ENCODE results near the gene EEIG1.
A peak's percentile ranks its signal among the peaks of the same experiment; 100 is the strongest.

The EEIG1 gene

GRCh38 chr9:127946728-127947127 is 34.1 kb downstream of the EEIG1 start:
- H3K4me3 Mint-ChIP-seq: no peak overlapping the region
- ATAC-seq (no peak), DNase-seq (ENCODE audit: low spot score in 2 of 2) (no peak)
- H3K36me3 Mint-ChIP-seq: peaks cover 21% of the 10 kb centered on the region
- no peaks in the 10 kb centered on the region for H3K9me3 Mint-ChIP-seq
- H3K27ac Mint-ChIP-seq: no peak overlapping the region
- peaks cover 47% of the 10 kb centered on the region for H3K4me1 Mint-ChIP-seq

GRCh38 chr9:127945942-127946341 is 34.8 kb downstream of the EEIG1 start:
- Mint-ChIP-seq H3K36me3 (peaks cover 21% of the 10 kb centered on the region), H3K9me3 (no peaks in the 10 kb centered on the region), H3K4me3 (no peak overlapping the region), H3K4me1 (peaks cover 44% of the 10 kb centered on the region), H3K27ac (no peak overlapping the region)
- ATAC-seq (no peak), DNase-seq (ENCODE audit: low spot score in 2 of 2) (no peak)

GRCh38 chr9:127945338-127945737 is 35.5 kb downstream of the EEIG1 start:
- DNase-seq (ENCODE audit: low spot score in 2 of 2) (no peak), ATAC-seq (no peak)
- Mint-ChIP-seq H3K4me3 (no peak overlapping the region), H3K27ac (no peak overlapping the region), H3K9me3 (no peaks in the 10 kb centered on the region), H3K4me1 (peaks cover 38% of the 10 kb centered on the region), H3K36me3 (peaks cover 21% of the 10 kb centered on the region)

- no peaks in the 10 kb centered on the region for H3K9me3 Mint-ChIP-seq
- DNase-seq (ENCODE audit: low spot score in 2 of 2) (no peak), ATAC-seq (no peak)
- H3K36me3 Mint-ChIP-seq: peaks cover 21% of the 10 kb centered on the region
- peaks cover 32% of the 10 kb centered on the region for H3K4me1 Mint-ChIP-seq
- H3K27ac Mint-ChIP-seq: no peak overlapping the region
- H3K4me3 Mint-ChIP-seq: no peak overlapping the region
Observed at GRCh38 chr9:127944586-127945218, 36.1 kb downstream of the EEIG1 start.

- H3K9me3 Mint-ChIP-seq: no peaks in the 10 kb centered on the region
- peak overlapping the region; percentile 6 for H3K27ac Mint-ChIP-seq
- DNase-seq (ENCODE audit: low spot score in 2 of 2) (peak; percentile 68 to 87), ATAC-seq (peak; percentile 82)
- H3K4me3 Mint-ChIP-seq: no peak overlapping the region
- peaks cover 21% of the 10 kb centered on the region for H3K36me3 Mint-ChIP-seq
- peaks cover 28% of the 10 kb centered on the region for H3K4me1 Mint-ChIP-seq
Observed at GRCh38 chr9:127943731-127944144, 37.1 kb downstream of the EEIG1 start.

- H3K36me3 Mint-ChIP-seq: peaks cover 26% of the 10 kb centered on the region
- DNase-seq (ENCODE audit: low spot score in 2 of 2) (peak in 1 of 2 donors; percentile 62), ATAC-seq (peak; percentile 2)
- no peak overlapping the region for H3K4me3 Mint-ChIP-seq
- H3K4me1 Mint-ChIP-seq: peaks cover 23% of the 10 kb centered on the region
- peak overlapping the region; percentile 6 for H3K27ac Mint-ChIP-seq
- H3K9me3 Mint-ChIP-seq: no peaks in the 10 kb centered on the region
Observed at GRCh38 chr9:127943011-127943662, 37.7 kb downstream of the EEIG1 start.

DNA sequence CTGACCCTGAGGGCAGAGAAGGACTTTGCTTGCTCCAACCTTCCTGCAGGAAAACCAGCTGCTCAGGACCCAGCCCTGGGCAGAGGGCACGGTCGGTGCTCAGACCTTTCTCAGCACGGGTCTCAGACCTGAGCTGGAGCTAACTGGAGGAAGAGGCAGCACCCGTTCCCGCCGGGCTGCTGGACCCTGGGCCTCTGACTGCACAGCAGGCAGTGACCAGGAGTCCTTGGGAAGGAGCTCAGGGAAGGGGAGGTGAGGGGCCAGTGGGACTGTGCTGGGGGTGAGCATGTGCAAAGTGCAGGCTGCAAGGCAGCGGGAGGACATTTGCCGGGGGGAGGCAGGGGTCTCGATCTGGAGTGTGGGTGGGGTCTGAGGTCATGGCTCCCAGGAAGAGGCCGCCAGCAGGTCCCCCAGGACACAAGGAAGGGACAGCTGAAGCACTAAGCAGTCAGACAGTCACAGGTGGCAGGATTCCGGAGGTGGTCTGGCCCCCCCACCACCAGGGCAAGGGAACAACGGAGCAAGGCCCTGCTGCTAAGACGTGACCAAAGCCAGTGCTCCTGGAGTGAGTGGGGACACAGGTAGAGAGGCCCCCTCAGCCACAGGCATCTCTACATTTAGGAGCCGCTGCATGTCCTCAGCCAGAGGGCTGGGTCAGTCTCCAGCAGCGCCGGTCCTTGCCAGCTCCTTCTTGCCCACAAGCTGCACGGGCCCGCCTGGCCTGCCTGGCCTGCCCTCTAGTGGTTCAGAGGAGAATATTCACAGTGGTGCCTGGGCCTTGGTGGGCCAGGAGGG is 38.4 kb downstream of the EEIG1 start:
- DNase-seq (ENCODE audit: low spot score in 2 of 2): peak; percentile 48 to 79
- ATAC-seq: peak; percentile 68
- Mint-ChIP-seq H3K36me3 (peaks cover 33% of the 10 kb centered on the region), H3K9me3 (no peaks in the 10 kb centered on the region), H3K4me3 (no peak overlapping the region), H3K4me1 (peaks cover 30% of the 10 kb centered on the region), H3K27ac (no peak overlapping the region)

DNA sequence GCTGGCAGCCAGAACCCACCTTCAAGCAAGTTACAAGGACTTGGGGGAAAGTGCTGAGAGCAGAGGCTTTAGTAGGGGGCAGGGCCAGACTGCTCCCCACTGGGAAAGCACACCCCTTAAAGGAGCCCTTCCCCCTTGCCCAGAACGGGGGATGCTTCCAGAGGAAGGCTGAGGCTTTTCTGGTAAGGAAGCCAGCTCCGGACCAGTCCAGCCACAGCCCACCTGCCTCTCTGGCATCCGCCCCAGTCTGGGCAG is 38.9 kb downstream of the EEIG1 start:
- peaks cover 36% of the 10 kb centered on the region for H3K4me1 Mint-ChIP-seq
- no peak overlapping the region for H3K4me3 Mint-ChIP-seq
- no peak overlapping the region for H3K27ac Mint-ChIP-seq
- no peaks in the 10 kb centered on the region for H3K9me3 Mint-ChIP-seq
- DNase-seq (ENCODE audit: low spot score in 2 of 2): no peak
- H3K36me3 Mint-ChIP-seq: peaks cover 38% of the 10 kb centered on the region
- no peak for ATAC-seq

- no peaks in the 10 kb centered on the region for H3K9me3 Mint-ChIP-seq
- peaks cover 41% of the 10 kb centered on the region for H3K36me3 Mint-ChIP-seq
- H3K27ac Mint-ChIP-seq: peak overlapping the region; percentile 27
- peaks cover 41% of the 10 kb centered on the region for H3K4me1 Mint-ChIP-seq
- no peak overlapping the region for H3K4me3 Mint-ChIP-seq
- ATAC-seq (no peak), DNase-seq (ENCODE audit: low spot score in 2 of 2) (no peak)
Observed at GRCh38 chr9:127941062-127941960, 39.5 kb downstream of the EEIG1 start.

DNA sequence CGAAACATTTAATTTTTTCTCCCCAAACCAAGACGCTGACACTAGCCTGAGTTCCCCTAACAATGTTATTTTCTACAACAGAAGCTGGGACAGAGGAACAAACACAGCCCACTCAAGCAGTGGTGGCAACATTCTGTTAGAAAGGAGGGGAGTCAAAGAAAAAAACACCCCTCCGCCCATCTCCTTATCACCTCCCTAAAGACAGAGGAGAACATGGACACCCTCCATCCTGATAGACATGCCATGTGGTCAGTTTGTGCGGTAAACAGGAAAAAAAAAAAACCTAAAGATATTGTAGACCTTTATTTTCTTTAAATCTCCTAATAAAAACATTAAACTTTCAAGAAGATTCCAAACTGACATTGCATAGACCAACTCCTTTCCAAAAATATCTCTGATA is 40.2 kb downstream of the EEIG1 start:
- ATAC-seq (no peak), DNase-seq (ENCODE audit: low spot score in 2 of 2) (no peak)
- Mint-ChIP-seq H3K4me3 (no peak overlapping the region), H3K4me1 (peaks cover 48% of the 10 kb centered on the region), H3K27ac (peak overlapping the region; percentile 27), H3K36me3 (peaks cover 48% of the 10 kb centered on the region), H3K9me3 (no peaks in the 10 kb centered on the region)

- no peaks in the 10 kb centered on the region for H3K9me3 Mint-ChIP-seq
- H3K36me3 Mint-ChIP-seq: peaks cover 59% of the 10 kb centered on the region
- peak overlapping the region; percentile 98 for H3K27ac Mint-ChIP-seq
- ATAC-seq: no peak
- DNase-seq (ENCODE audit: low spot score in 2 of 2): no peak
- peak overlapping the region; percentile 93 for H3K4me3 Mint-ChIP-seq
- peaks cover 56% of the 10 kb centered on the region for H3K4me1 Mint-ChIP-seq
Observed at GRCh38 chr9:127938298-127938690, 42.5 kb downstream of the EEIG1 start.

DNA sequence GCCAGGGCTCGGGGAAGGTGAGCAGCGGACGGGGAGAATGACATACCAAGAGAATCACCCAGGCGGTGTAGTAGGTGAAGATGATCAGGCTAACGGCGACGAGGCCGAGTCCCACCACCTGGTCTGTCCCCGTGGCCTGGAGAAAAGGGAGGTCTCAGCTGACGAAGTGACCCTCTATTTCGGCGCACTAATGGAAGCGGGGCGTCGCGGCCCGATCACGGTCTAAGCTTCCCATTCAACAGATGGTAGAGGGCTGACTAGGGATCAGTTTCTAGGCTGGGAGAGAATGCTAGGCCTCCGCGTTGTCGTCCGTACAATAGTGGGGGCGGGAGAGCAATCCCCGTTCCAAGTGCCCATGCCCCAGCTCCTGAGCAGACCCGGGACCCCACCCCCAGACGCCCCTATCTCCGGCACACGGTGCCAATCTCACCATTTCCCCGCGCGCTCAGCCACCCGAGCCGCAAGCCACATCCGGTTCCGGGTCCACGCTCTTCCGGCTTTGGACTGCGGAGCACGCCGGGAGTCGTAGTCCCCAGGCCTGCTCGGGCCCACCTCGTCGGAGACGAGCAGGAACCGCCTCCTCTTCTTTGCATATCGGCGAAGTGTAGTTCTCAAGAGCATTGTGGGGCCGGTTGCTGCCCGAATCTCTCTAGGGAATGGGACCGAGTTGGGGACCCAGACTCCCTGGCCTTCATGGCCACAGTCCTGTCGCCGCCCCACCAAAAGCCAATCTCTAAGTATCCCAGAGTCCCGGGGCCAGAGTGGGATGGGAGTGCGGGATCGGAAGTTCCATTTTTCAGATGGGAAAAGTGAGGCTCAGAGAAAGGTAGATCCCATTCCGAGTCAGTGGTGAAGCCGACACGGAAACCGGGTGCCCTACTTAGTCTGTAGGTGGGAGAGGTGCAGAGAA is 43.1 kb downstream of the EEIG1 start, which contains the start of gene DPM2:
DPM2 (minus strand) TSS at position 467 of the 910 bp plus-strand sequence; CDS start at position 433, 34 bp downstream.
- Mint-ChIP-seq H3K9me3 (no peaks in the 10 kb centered on the region), H3K36me3 (peaks cover 59% of the 10 kb centered on the region), H3K4me3 (peak within 1 kb of the TSS; percentile 93), H3K4me1 (peaks cover 49% of the 10 kb centered on the region), H3K27ac (peak within 1 kb of the TSS; percentile 98)
- ATAC-seq (peak; percentile 95), DNase-seq (ENCODE audit: low spot score in 2 of 2) (peak; percentile 70 to 90)

DNA sequence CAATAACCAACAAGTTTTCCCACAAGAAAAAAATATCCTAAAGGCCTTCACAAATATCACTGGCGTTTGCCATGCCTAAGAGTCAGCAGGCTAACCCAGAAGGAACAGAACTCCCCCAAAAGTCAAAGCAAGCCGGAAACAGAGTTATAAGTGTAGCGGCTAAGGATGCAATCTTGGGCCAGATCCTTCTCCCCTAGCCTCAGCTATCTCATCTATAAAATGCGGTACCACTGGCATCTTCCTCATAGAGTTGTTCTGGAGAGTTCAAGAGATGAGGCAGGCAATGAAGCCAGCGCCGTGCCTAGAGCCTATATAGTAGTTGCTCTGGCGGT is 43.8 kb downstream of the EEIG1 start:
- no peak for DNase-seq (ENCODE audit: low spot score in 2 of 2)
- Mint-ChIP-seq H3K4me1 (peaks cover 43% of the 10 kb centered on the region), H3K36me3 (peaks cover 53% of the 10 kb centered on the region), H3K27ac (peak overlapping the region; percentile 98), H3K9me3 (no peaks in the 10 kb centered on the region), H3K4me3 (peak overlapping the region; percentile 93)
- ATAC-seq: no peak

DNA sequence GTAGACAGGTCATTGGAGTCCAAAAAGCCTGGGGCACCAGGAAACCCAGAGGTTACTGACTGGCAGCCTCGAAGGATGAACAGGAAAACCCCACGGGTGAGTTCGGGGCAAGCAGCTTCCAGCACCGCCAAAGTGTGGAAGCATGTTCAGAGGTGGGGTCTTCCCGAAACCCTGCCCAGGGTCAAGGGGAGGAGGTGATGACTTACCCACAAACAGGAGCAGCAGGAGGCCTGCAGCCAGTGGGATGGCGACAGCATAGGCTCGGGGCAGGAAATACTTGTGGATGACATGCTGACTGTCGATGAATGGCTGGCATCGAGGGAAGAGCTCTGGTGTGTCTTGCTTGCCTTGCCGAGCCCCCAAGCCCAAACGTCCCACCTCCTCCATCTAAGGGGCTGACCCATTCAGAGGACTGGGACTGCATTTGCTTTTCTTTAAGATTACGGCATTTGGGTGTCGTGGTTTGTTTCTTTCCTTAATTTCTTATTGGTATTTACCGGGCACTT is 44.4 kb downstream of the EEIG1 start:
- no peaks in the 10 kb centered on the region for H3K9me3 Mint-ChIP-seq
- H3K27ac Mint-ChIP-seq: peak overlapping the region; percentile 98
- peaks cover 45% of the 10 kb centered on the region for H3K4me1 Mint-ChIP-seq
- peak overlapping the region; percentile 93 for H3K4me3 Mint-ChIP-seq
- ATAC-seq: no peak
- DNase-seq (ENCODE audit: low spot score in 2 of 2): no peak
- peaks cover 56% of the 10 kb centered on the region for H3K36me3 Mint-ChIP-seq
